ENCODE results near the gene AZIN2.

DNA sequence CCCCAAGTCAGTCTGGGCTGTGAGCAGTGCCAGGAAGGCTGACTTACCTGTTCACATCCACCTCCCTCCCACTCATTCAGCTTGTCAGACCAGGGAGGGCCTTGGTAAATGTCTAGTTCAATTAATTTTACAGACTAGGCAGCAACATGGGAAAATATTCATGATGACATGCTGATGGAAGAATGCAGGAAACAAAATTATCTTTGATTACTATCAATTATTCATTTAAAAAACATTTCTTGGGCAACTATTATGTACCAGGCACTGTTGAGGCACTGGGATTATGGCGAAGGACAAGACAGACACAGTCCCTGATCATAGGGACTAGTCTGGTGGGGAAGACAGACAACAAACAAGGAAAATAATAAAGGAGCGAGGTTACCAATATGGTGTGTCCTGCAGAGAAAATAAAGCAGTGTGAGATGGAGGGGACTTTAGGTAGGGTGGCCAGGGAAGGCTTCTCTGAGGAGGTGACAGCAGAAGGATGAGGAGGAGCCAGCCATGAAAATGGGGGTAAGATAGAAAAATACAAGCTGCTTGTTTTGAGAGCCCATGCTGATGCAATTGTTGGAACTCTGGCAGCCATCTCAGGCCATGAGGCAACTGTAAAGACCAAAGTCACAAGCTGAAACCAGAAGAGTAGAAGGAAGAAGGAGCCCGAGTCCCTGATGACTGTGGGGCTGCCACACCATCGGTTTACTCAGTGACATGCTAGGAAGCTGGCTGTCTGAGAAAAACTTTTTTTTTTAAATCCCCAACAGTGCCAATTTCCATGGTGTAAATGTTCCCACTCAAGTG, 86.9 kb downstream of the AZIN2 start:
- TF ChIP-seq CTCF (IDR thresholded peaks at IDR 0.05): no peak
- TF ChIP-seq EP300 (IDR thresholded peaks at IDR 0.05): no peak
- no peak for TF ChIP-seq JUNB (IDR thresholded peaks at IDR 0.05)
- TF ChIP-seq POLR2AphosphoS2 (conservative IDR thresholded peaks at IDR 0.05; ENCODE audit: low read length): no peak
- no peak for TF ChIP-seq CEBPB (IDR thresholded peaks at IDR 0.05)
- TF ChIP-seq MAX (IDR thresholded peaks at IDR 0.05): no peak
- TF ChIP-seq PHF8 (IDR thresholded peaks at IDR 0.05; ENCODE audit: borderline replicate concordance, low read depth): no peak
- TF ChIP-seq USF2 (IDR thresholded peaks at IDR 0.05): no peak
- TF ChIP-seq TP53 (CRISPR knock-in tag; IDR thresholded peaks at IDR 0.05): no peak
- no peak for TF ChIP-seq SMC3 (IDR thresholded peaks at IDR 0.05)
- TF ChIP-seq NR3C1 (IDR thresholded peaks at IDR 0.05): no peak
